HG03103 (cell line): ENCODE measurements around the gene GPR17.

Experiments used
- ATAC-seq: cut with Tn5 transposase; IDR thresholded peaks from one replicate; pipeline ENCODE4 v1.9.1; 2021; ENCODE audit warnings: low read depth; ENCODE audit not compliant: unreplicated experiment

The GPR17 gene

DNA sequence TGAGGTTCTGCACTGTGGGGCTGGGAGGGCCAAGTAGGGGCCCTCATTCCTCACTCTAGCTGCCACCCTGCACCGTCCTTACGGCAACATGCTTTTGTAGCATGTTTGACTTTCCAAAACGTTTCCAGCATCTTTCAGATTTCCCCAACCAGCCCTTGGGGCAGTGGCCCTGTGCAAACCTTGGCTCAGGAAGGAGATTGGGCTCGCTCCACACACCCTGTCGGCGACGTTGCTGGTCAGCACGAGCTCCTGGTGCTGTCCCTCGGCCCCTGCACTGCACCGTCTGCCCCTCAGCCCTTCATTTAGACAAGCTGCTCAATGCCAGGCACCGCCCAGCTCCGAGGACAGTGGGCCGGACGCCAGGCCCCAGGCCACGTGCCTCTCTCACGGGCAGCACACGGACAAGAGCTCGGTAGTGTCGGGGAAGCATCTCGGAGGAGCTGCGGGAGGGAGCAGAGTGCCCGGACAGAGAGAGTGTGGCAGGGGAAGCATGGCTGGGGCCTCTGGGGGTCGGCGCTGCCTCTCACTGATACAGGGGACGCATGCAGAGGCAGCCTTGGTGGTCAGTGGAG lies 6.9 kb downstream of the GPR17 start:
- no peak for ATAC-seq

DNA sequence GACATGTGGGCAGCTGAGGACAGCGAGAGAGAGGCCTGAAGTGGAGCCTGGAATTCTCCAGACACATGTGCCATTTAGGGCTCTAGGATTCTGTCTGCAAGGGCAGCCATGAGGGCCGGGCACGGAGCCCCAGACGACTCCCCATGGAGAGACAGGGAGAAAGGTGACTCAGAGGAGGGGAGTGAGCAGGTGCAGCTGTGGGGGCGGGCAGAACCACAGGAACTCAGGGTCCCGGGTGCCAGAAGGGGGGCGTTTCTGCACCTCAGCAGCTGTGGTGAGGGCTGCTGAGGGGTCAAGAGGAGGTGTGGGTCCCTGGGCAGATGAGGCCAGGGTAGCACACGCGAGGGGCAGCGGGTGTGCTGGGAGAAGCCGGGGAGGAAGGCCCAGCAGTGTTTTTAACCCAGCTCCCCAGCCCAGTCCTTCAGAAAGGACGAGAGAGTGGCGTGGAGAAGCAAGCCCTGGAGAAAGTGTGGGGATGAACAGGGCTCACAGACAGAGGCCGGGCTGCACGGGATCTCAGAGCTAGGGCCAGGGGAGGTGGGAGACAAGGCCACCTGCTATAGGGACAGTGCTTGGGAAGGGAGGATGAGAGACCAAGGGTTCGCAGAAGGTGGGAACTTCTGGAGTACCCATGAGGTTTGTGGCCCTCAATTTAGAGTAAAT lies 7.6 kb downstream of the GPR17 start:
- ATAC-seq = no peak

DNA sequence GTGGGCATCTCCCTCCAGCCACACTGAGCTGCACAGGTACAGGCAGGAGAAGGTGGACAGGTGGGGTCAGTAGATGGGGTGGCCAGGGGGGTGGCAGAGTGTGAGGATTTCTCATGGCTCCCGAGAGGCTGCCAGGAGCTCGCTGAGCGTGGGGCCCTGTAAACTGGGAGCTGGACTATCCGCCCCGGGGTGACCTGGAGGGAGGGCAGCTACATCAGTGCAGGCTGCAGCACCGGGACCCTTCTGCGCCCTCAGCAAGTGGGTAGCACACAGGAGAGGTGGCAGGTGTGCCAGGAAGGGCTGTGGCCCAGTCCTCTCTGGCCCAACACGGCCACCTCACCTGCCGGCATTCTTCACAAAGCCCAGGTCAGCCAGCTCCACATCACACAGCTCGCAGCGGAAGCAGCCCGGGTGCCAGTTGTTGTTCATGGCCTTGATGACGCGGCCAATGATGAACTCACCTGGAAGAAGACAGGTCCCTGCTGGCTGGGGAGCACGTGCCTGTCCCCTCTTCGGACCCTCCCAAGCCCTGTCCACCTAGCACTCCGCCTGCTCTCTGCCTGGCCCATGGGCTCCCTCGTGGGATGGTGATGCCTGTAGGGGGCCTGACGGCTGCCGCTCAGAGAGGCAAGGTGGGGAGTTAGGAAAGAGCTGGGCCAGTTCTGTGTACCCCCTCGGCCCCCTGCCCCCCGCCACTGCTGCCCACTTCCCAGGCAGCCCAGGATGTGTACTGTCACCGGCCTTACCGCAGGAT lies 8.3 kb downstream of the GPR17 start:
- no peak for ATAC-seq

DNA sequence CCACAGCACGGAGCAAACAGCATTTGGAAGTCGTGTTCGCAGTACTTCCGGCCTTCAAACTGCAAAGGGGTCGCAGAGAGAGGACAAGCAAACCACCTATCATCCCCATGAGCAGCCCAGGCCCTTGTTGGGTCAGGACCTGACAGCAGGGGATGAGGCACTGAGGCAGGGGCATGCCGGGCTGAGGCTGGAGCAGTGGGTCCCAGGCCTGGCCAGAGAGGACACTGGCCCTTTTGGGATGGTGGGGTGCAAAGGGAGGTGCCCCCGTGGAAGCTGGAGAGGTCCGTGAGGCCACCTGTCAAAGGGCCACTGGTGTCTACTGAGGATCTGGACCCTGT lies 8.9 kb downstream of the GPR17 start:
- ATAC-seq = no peak

DNA sequence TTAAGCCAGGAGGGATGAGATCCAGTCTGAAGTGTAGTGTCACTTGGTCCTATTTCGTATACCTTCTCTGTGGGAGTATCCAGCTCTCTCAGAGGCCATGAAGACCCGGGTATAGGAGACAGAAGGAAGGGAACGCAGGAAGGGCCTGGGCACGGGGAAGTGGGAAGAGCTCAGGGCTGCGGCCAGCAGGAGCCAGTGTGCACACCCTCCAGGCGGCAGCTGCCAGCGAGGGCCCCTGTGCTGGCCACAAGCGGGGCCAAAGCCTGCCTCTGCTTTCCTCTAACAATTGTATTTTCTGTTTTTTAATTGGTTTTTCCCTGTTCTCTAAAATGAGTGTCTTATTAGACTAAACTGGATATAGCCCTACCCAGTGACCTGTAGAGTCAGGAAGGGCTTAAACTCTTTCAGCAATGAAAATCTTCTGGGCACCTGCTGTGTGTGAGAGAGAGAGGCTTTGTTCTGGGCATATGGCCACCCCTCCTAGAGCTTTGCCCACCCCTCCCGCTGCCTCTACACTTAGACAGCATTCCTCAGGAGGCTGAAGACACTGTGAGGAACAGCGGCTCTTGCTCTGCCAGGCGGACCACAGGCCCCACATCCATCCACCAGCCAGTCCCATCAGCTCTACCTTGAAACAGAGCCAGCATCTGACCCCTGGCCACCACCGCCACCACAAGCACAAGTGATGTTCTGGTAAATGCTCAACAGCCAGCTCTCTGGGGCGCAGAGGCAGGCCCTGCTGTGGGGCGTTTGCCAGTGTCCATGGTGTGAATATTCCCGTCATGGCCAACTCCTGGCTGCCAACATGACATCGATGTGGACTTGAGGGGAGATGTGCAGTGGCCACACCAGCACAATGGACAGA lies 9.5 kb downstream of the GPR17 start:
- ATAC-seq = no peak

DNA sequence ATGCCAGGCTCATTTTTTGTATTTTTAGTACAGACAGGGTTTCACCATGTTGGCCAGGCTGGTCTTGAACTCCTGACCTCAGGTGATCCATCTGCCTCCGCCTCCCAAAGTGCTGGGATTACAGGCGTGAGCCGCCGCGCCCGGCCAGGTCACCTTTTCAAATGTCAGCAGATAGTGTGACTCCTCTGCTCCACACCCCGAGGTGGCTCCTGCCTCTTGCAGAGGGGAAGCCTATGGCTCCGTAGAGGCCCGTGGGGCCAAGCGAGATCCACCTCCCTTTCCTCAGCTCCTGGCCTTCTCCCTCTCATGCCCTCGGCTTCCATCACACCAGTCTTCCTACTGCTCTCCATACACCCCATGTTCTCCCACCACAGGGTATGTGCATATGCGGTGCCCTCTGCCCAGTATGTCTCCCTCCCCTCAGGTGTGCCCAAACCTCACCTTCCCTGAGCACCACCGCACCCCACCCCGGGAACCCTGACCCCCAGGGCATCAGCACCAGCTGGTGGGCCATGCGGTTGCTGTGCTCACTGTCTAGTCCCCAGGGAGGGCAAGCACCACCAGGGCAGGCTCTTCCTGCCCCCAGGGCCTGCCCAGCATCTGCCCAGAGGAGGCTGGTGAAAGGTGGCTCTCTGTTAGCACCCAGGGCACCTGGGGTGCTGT lies 10.7 kb downstream of the GPR17 start:
- ATAC-seq = no peak

DNA sequence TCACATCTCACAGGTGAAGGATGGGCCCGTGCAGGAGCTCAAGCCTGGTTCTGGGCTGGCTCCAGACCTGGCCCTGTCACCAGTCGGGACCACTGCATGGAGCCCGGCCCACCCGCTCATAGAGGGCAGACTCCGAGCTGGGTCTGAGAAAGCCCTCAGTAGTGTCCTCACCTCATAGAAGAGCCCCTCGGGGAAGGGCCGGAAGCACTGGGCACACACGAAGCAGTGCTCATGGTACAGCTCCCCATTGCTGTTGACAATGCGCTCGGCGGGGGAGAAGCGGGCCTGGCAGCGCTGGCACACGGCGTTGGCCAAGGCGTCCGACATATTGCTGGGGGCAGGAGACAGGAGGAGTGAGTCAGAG lies 11.3 kb downstream of the GPR17 start:
- ATAC-seq = no peak

DNA sequence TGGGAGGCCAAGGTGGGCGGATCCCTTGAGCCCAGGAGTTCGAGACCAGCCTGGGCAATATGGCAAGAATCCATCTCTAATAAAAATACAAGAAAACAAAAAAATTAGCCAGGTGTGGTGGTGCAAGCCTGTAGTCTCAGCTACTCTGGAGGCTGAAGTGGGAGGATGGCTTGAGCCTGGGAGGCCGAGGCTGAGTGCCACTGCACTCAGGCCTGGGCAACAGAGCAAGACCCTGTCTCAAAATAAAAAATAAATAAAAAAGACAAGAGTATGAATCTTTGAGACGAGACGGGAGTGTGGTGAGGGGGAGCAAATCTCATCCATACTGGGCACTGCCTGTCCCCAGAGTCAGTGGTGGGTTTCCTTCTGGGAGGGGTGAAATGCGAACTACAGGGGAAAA lies 12.2 kb downstream of the GPR17 start:
- ATAC-seq = no peak

DNA sequence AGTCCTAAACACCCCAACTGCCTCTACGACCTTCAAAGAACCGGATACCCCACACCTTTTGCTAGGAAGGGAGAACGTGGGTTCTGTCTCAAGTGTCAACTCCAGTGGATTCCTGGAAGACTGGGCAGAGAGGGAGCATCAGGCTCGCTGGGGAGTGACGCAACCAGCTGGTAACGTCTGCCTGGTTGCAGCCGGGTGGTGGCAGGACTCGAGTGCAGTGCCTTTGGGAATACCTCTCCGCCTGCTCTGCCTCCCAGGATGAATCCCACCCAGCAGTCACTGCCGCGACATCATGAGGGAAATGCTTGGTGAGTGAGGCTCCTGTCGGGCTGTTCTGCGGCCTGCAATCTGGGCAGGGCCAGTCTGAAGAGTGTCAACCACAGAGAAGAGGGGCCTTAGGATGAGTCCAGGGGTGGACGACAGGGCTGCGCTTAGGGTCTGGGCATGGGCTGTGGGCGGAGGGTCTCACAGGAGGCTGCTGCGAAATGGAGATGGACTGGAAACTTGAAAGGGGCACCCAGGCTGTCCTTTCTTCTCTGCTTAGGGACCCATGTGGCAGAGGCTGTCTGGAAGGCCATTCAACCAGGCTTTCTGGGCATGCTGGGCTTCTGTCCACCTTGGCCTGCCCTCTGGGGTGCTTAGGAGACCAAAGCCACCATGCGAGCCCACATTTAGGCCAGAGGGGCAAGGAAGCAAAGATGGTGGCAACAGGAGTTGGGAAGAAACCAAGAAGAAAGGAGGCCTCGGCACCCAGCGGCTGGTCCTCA lies 12.9 kb downstream of the GPR17 start:
- no peak for ATAC-seq

DNA sequence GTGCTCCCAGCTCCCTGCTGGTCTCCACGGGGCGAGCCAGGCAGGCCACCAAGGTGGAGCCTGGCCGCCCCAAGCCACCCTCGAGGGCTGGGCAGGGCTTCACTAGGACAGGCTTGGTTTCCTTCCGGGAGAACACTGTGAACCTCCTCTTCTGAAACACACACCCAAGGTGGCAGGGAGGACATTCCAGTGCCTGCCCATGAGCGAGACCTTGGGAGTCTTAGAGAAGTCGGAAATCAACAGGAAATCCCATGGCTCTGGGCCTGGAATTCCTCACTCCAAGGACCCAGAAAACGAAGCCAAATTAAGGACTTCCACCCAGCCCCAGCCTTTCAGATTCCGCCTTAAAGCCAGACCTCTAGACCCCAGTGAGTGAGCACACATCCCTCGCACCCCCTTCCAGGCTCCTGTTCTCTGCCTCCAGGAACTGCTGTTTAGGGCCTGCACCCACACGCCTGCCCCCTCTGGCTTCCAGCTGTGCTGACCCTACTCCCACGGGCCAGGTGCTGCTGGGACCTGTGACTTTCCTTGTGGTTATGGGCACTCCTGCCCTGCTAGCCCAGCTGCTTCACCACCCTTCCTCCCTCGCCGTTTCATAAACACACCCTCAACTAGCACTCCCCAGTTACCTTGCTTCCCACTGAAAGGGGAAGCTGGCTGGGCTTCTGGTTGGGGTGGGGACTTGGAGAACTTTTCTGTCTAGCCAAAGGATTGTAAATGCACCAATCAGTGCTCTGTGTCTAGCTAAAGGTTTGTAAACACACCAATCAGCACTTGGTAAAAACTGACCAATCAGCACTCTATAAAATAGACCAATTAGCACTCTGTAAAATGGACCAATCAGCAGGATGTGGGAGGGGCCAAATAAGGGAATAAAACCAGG lies 13.7 kb downstream of the GPR17 start:
- no peak for ATAC-seq

DNA sequence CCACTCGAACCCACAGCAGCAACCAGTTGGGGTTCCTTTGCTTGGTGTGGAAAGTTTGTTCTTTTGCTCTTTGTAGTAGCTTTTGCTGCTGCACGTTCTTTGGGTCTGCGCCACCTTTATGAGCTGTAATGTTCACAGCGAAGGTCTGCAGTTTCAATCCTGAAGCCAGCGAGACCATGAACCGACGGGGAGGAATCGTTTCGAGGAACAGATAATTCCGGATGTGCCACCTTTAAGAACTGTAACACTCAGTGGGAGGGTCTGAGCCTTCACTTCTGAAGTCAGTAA lies 14.3 kb downstream of the GPR17 start:
- no peak for ATAC-seq

DNA sequence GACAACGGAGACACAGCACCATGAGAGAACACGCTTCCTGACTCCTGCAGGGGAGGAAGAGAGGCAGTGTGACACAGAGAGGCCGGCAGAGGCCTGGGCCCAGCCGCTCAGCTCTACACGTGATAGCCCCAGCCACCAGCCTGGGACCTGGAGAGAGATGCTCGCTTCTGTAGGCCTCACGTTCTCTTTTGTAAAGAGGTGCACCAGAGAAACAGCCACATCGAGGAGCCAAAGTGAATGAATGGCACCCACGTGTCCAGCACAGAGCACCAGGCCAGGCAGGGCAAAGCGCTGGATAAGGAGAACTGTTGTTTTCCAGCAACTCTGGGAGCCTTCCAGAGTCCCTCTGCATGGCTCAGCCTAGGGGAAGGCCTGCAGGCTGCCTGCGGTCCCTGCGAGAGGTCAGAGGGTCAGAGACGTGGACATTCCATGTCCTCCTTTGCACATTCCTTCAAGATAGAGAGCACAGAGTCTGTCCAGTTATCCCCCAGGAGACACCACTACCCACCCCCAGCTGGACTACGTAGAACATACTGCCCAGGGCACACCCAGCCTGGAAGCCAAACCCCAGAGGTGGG lies 15.2 kb downstream of the GPR17 start:
- ATAC-seq = no peak

DNA sequence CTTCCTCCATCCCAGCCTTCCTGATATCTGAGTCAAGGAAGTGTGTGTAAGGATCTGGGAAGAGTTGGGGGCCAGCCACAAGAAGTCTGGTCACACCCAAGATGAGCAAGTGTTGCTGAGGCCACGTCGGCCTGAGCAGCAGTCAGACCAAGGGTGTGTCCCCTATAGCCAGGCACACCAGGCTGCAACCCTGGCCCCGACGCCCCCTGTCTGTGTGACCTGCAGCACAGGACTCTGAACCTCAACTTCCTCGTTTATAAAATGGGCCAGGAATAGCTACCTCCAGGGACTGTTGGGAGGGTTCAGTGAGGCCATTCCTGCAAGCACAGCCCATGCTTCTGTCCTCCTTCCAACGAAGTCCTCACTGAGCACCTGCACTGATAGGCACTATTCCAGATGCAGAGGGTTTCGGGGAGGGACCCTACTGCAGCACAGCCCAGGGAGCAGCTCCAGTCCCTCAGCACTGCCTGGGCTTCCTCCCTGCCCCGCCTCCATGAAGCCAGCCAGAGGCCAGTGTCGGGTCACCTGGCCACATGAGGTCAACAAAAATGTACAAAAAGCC lies 16.1 kb downstream of the GPR17 start:
- ATAC-seq = no peak

DNA sequence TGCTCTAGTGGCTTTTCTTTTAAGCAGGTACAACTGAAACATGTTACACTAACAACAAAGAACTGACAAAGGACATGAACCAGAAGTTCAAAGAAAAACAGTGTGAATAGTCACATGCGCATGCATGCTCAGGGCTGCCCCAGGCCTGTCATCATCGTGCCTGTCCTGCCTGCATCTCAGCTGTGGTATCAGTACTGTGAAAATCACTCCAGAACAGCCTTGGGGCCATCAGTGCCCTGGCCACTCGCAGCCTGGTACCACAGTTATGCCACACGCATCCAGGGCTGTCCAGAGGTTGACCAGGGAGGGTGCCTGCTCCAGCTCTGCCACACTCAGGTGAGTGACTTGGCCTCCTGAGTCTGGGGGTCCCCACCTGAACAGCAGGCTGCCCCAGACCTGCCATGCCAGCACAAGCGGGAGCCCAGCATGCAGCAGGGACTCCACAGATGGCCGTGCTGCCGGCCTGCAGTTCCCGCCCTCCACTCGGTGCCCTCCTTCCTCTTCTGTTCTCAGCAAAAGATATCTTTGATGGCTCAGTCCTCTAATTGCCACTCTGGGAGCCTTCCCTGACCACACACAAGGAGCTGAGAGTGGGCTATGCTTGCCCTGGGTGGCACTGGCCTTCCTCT lies 17.1 kb downstream of the GPR17 start:
- no peak for ATAC-seq

DNA sequence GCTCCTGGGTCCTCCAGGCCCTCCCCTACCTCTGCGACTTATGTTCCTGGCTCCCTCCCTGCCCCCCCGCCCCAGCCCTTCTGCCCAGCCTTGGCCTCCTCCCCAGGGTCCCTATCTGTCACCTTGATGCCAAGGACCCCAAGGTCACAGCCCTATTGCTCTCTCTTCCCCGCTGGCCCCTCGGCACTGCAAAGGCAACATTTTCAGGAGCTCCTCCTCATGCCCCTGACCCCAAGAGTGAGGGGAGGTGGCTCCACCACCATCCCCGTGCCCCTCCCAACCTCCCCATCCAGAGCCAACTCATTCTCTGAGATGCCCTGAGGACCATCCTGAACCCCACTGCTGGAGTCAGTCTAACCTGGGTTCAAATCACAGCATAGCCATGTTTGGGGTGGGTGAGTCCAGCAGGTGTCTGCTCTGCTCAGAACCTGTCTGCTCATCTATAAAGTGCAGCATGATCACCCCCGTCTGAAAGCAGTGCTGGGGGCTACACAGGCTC lies 17.7 kb downstream of the GPR17 start:
- ATAC-seq = no peak

DNA sequence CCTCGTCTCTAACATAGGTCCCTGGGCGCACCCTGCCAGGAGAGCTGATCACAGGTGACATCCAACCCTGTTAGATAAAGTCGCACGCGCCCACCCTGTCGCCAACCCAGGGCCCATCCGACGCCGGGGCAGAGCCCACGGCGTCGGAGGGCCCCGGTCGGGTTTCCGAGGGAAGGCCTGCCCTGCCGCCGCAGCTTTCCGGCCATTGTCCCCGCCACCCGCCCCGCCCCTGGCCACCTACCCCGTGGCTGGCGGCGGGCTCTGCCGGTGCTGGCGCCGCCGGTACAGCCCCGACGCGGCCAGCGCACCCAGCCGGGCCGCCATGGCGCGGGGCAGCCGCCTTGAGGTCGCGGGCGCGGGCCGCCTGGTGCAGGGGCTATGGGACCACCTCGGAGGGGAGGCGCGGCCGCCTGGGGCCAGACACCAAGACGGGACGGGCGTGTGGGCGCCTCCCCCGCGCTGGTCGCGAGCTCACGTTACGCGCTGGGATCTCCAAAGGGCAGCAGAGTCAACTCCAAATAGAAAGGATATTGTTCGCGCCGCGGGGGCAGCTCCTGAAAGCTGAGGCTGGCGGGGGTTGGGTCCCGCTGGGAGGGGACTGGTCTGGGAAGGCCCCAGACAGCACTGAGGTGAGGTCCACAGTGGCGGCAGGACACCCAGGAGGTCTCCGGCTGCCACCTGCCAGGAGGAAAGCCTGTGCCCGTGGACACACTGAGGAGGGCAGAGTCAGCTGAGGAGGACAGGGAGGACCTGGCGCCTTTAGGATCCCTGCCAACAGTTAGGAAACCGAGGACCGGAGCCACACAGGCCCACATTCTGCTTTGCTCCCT lies 18.3 kb downstream of the GPR17 start:
- no peak for ATAC-seq

DNA sequence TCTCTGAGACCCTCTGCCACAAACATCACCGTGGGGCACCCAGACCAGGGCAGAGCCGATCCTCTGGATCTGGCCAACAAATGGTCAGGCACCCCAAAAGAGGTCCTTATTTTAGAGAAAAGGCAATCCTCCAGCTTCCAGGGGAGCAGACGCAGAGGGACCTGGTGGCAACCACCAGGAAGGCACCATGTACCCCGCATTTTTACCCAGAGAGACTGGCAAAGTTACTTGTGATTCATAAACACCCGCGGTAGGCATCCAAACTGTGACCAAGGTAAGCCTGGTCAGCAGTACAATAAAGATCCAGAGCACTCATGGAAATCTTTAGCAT lies 18.9 kb downstream of the GPR17 start:
- ATAC-seq = no peak
